HK-2 (cell line): Measurements from ENCODE around the gene CRY2.
"Not testable (repeated sequence)": the region's sequence is repeated elsewhere in the genome, so short reads cannot be mapped to it uniquely, and the experiment has no call there.

Experiments
- DNase-seq: peaks from one replicate; pipeline ENCODE4 v3.0.0-alpha.2; 2018; ENCODE audit not compliant: unreplicated experiment

CRY2 gene

DNA sequence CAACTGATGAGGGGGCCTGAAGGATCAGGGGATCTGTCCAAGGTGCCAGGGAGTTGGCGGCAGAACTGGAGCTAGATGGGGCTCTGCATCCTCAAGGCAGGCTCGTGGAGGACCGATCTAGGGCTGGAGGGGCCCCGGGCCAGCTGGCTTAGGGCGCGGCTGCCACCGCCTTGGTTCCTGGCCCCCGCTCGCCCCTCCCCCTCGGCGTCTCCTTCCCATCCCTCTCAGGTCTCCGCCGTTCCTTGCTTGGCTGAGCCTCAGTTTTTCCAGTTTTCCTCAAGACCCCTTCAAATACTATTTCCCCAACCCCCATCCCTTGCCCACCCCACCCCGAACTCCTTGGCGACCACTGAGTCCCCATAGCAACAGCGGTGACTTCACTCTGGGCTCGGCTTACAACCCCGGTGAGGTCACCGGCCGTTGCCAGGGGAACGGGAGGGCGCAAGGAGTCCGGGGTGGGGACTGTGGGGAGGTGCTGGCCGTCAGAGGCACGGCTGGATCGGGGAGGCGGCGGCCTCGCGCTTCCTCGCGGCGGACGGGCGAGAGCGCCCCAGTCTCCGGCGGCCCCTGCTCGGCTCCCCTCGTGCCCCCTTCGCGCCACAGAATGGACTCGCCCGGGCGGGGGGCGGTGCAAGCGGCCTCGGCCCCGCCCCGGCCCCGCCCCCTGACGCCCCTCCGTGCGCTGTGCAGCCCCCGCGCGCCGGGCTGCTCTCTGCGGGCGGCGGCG lies 52.3 kb downstream of the CRY2 start:
- peak; percentile 82 for DNase-seq

DNA sequence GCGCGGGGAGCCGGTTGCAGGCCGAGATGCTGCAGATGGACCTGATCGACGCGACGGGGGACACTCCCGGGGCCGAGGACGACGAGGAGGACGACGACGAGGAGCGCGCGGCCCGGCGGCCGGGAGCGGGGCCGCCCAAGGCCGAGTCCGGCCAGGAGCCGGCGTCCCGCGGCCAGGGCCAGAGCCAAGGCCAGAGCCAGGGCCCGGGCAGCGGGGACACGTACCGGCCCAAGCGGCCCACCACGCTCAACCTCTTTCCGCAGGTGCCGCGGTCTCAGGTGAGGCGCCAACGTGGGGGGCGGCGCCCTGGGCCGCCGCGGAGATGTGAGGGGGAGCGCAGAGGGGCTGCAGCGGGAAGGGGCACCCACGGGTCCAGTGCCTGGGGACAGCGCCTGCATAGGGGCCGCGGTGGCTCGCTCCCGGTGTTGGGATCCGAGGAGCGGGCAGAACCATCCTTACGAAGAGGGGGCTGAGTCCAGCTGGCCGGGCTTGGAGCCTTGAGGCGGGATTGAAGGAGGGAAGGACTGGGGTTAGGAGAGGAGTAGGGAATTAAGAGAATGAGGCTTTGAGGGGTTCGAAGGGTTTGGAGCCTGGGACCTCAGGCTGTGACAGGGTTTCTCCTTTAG lies 53.0 kb downstream of the CRY2 start:
- DNase-seq = not testable (repeated sequence)

DNA sequence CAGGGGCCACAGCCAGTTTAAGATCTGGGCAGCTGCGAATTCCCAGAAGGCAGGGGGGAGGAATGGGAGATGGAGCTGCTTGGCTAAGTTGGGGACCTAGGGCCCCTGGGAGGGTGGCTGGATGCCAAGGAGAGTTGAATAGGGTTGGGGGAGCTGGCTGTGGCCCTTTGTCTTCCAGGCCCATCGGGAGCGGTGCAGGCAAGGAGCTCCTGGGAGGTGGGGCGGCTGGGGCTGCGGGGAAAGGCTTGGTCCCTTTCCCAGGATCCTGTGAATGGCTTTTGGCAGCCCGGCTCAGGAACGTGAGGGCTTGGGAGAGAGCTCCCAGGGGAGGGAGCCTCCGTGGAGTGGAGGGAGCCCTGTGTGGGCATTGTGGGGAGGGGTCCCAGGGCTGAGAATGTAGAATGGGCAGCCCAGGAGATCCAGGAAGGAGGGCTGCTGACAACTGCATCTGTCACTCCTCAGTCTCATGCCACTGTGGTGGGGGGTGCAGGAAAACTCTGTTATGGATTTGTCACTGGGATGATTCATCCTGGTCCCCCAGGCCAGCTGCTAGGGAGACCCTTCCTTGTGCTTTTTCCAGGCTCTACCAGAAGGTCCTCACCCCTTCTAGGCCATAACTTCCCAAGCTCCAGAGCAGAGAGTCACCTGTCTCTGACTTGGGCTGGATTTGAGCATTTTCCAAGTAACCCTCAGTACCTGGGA lies 53.8 kb downstream of the CRY2 start:
- no peak for DNase-seq

DNA sequence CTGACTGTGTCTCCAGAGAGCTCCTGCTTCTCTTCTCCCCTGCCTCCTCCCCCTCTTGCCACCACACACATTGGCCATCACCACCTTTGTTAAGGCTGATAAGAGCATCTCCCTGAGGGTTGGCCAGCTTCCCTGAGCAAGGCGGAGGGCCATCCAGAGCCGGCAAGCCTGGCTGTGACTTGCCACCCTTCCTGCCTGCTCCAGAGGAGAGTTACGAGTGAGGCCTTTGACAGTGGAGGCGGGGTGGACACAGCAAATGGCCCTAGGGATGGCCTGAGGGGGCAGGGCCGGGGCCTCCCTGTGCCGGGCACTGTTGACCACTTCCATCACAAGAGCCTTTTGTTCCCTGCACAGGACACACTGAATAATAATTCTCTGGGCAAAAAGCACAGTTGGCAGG lies 54.4 kb downstream of the CRY2 start:
- no peak for DNase-seq

DNA sequence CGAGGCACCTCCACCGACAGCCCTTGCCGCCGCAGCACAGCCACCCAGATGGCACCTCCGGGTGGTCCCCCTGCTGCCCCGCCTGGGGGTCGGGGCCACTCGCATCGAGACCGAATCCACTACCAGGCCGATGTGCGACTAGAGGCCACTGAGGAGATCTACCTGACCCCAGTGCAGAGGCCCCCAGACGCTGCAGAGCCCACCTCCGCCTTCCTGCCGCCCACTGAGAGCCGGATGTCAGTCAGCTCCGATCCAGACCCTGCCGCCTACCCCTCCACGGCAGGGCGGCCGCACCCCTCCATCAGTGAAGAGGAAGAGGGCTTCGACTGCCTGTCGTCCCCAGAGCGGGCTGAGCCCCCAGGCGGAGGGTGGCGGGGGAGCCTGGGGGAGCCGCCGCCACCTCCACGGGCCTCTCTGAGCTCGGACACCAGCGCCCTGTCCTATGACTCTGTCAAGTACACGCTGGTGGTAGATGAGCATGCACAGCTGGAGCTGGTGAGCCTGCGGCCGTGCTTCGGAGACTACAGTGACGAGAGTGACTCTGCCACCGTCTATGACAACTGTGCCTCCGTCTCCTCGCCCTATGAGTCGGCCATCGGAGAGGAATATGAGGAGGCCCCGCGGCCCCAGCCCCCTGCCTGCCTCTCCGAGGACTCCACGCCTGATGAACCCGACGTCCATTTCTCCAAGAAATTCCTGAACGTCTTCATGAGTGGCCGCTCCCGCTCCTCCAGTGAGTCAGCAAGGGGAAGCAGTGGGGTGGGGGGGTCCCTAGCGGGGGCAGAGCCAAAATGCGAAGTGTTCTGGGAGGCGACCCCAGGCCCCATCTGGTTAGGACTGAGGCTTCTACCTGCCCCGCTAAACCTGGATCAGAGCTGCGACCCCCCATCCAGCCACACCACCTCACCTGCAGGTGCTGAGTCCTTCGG lies 55.4 kb downstream of the CRY2 start:
- DNase-seq = no peak

DNA sequence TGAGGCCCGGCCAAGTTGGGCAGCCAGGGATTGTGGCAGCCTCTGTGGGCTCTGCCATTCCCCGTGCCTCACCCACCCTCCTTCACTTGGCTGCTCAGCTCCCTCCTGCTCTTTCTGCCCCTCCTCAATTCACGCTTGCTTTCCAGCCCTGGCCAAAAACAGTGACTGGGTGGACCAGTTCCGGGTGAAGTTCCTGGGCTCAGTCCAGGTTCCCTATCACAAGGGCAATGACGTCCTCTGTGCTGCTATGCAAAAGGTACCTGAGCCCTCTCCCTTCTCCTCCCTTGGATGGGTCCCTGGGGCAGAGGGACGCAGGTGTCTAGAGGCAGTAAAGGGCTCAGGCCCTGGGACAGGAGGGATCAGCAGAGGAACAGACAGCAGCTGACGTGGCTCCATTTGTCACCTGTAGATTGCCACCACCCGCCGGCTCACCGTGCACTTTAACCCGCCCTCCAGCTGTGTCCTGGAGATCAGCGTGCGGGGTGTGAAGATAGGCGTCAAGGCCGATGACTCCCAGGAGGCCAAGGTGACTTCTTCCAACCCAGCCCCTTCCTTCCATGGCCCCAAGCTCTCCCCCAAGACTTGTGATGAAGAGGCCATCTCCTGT lies 57.1 kb downstream of the CRY2 start:
- DNase-seq = no peak

DNA sequence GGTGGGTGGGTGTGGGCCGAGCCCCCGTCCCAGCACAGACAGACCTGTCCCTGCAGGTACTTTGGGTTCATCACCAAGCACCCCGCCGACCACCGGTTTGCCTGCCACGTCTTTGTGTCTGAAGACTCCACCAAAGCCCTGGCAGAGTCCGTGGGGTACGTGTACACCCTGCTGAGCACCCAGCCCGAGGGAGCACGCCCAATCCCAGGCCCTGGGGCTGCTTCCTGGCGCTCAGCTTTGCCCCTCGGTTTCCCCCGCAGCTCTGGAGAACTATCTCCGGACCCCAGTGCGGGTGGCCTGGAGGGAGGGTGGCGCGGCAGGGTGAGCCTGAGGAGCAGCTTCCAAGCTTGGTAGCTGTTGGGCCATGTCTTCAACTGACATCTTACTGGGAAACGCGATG lies 57.8 kb downstream of the CRY2 start:
- no peak for DNase-seq

DNA sequence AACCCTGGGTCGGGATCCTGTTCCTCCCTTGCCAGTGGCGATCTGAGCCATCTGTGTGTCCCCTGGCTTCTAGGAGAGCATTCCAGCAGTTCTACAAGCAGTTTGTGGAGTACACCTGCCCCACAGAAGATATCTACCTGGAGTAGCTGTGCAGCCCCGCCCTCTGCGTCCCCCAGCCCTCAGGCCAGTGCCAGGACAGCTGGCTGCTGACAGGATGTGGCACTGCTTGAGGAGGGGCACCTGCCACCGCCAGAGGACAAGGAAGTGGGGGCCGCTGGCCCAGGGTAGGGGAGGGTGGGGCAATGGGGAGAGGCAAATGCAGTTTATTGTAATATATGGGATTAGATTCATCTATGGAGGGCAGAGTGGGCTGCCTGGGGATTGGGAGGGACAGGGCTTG lies 58.3 kb downstream of the CRY2 start:
- DNase-seq = not testable (repeated sequence)

DNA sequence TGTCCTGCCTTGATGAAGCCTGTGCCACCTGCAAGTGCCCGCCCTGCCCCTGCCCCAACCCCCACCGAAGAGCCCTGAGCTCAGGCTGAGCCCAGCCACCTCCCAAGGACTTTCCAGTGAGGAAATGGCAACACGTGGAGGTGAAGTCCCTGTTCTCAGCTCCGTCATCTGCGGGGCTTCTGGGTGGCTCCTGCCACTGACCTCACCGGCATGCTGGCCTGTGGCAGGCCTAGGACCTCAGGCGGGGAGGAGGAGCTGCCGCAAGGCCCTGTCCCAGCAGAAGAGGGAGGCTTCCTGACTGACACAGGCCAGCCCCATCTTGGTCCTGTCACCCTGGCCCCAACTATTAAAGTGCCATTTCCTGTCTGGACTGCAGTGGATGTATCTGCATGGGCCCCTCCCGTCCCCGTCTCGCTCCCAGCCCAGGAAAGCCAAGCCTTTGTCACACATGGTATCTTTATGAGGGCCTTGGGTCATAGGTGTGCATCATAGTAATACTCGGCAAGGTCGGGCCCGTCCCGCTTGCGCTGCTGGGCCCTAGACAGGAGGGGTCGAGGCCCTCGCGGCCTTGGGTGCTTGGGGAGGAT lies 58.9 kb downstream of the CRY2 start:
- no peak for DNase-seq

DNA sequence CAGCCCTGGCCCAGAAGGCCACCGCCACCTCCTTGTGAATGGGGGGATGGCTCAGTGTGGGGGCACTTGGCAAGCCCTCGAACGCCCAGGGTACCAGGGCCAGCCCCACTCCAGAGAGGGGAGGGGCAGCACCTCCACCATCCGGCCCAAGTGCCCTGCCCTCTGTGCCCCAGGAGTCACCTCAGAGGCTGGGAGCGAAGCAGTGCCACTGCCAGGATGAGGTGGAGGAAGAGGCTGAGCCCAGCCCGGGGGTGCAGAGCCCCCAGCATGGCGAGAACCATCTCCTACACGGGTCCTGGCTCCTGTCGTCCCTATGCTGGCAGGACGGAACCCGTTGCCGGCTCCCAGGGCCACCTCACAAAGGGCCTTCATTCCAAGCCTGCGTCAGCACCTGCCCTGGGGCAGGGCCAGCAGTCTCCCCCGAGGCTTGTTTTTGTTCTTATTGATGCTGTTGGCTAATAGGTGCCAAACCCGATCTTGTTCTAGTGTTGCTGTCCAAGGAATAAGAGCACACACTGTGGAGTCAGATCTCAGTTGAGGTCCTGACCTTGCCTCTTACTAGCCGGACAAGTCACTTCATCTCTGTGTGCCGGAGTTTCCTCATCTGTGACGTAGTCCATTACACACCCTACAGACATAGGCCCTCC lies 59.8 kb downstream of the CRY2 start, which contains the start of gene FREY1:
Gene FREY1, minus strand, starts transcription at position 307 of the 647 bp plus-strand sequence. Its CDS starts 26 bp downstream, at position 281.
- DNase-seq = no peak

DNA sequence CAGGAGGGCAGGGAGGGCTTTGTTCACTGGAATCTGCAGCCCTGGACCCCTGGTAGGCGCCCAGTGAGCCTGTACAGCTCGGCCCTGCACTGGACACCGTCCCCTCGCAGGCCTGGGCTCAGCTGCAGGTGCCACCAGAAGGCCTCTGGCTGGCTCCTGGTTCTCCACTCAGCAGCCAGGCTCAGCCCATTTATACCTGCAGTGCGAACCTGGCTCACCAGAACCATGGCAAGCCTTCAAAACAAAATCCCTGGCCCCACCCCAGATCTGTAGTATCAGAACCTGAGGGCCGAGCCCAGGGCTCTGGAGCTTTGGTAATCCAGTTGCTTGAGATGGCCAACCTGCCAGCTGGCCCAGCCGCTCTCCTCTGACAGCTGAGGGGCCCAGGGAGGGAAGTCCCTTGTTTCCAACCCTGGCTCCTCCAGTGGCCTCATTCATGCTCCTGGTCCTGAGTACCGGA lies 60.7 kb downstream of the CRY2 start:
- no peak for DNase-seq

DNA sequence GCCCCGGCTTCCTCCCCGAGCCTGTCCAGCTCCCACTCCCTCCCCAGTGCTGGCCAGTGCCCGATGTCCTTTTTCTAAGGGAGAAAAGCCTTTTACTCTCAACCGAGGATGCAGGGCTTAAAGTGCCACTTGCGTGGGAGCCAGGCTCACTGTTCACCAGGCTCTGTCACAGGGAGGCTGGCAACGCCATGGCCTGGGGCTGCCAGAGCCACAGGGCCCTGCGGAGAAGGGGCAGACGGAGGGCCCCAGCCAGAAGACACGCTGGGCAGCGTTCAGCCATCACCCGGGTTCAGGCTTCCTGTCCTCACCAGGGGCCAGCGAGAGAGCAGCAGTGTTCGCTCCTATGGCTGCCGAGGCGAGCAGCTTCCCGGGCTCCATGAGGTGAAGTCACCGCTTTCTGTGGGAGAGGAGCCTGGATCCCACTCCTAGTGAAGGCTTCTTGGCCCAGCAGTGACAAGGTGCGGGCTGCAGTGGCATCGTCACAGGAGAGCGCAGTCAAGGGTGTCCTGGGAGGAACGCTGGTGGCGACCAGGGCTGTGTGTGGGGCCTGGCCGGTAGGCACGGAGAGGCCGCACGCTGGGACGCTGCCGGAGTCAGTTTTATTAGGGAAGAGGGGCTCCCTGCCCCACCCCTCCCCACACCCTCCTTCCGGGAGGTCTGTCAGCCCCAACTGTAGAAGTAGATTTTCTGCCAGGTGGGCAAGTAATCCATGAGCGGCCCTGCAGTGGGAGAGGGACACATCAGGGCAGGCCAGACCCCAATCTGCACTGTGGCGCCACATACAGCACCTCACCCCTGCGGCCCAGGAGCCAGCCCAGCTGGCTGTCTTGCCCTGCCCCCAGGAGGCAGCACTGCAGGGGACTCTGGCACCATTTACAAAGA lies 62.6 kb downstream of the CRY2 start:
- no peak for DNase-seq

DNA sequence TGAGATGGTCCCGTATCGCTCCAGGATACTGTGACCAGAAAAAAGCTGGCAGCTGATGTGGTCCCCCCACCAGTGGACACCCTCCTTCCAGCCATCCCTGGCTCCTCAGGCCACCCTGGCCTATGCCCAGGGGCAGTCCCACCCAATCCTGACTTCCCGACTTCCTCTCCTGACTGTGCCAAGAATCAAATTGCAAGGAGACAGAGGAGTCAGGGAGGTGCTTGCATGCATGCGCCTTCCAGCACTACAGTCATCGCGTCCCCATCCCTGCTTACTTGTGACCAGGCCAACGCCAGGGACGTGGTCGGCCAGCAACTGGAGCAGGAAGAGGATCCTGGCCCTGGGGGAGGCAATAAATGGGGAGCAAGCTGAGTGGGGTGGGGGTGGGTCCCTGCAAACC lies 63.3 kb downstream of the CRY2 start:
- DNase-seq = no peak

DNA sequence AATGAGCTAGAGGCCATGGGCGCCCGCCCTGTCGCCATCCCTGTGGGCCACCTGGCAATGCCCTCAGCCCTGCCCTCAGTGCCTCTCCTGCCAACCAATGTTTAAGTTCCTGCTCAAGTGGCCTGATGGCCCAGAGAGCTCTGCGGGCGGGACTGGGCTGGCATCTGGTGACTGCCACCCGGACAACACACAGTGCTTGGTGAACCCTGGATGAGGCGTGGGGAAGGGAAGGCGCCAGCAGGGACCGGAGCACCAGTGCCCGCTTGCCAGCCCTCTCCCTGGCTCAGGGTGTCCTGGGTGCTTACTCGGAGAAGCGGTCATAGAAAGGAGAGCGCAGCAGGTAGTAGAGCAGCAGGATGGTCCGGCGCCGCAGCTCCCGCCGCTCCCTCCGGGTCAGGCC lies 66.2 kb downstream of the CRY2 start:
- DNase-seq = no peak

DNA sequence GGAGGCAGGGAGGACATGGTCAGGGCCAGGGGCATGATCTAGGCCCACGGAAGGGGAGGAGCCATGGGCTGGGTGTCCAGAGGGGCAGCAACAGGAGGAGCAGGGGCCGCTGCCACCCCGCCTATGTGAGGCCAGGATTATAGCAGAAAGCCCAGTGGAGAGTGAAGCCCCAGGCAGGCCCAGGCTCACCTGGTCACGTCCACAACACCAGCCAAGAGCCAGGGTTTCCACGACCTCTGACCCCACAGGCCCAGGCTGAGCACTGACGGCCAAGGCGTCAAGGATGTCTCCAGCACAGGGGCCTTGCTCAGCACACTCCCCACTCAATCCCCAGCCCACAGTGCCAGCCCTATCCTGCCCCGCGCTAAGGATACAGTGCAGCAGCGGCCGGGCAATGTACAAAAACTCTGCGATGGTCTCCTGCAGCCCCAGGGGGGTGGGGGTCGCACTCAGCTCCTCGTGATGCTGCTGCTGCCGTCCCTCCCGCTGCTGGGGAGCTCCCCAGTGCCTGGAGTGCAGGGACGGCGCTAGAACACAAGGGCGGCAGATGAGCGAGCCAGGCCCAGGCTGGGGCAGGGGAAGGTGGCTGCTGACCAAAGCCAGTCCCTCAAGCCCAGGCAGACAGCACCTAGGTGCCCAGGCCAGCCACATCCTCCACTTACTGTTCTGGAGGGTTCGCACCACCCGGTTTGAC lies 66.8 kb downstream of the CRY2 start:
- DNase-seq = no peak

DNA sequence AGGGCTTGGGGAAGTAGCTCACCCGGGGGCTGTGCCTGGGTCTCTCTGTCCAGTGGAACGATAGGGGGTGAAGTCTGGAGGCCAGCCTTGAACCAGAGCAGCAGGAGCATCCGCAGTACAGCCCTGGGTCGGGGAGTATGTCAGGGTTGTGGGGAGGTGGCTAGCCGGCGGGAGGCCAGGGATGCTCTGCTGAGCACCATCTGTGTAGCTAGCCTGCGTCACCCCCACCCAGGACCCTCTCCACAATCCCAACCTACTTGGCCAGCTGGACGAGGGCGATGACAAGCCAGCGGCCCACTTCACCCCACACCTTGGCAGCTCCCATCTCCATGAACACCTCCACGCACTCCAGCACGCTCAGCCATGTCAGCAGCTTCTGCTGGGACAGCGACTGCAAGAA lies 68.2 kb downstream of the CRY2 start:
- DNase-seq = no peak

DNA sequence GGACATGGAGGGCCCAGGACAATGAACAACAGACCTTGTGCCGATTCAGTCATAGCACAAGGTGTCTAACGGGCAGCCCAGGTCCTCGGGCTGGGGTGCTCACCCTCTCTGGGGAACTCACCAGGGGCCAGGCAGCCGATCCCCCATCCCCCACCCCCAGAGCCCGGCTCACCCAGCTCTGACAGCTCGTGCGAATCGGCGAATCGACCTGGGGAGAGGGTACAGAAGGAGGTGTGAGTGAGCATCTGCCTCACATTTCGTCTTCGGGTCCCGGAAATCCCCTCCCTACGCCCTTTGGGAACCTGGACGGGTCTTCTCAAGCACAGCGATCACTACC lies 70.0 kb downstream of the CRY2 start:
- no peak for DNase-seq

DNA sequence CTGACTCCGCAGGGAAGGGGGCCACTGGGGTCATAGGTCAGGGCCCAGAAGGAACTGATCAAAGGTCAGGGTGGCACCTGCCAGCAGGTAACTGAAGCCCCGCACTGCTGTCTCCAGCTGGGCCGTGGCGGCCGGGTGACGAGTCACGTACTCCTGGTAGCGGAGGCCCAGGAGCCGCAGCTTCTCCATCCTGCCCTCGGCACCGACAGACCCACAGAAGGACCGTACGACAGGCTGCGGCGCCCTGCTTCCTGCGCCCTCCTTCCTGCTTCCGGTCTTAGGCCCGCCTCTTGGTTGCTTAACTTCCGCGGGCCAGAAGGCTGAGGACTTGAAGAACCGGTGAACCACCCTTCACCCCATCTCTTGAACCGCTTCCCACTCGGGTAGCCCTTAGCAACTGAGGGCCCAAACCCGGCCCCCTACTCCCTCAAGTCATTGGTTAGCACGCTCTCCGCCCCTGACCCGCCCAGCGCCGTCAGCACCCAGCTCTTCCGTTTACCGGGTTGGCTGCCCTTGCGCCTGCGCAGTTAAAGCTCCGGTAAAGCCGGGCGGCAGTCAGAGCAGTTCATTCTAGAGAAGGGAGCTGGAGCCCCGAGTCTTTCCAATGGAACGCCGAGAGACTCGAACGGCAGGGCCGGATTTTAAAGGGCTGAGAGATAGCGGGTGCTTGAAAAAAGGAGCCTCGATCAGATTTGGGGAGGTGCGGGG lies 70.5 kb downstream of the CRY2 start, which contains the start of gene PEX16:
Gene PEX16, minus strand, starts transcription at position 255 of the 708 bp plus-strand sequence. Its CDS starts 66 bp downstream, at position 189.
- DNase-seq = peak; percentile 93
